GM12801 (cell line): Measurements from ENCODE around the gene KCNN4.

Source experiments
- CTCF ChIP-seq: IDR thresholded peaks from one replicate; pipeline ENCODE4 v1.5.1; 2011; ENCODE audit warnings: control low read depth; ENCODE audit not compliant: insufficient read length; ENCODE audit errors: extremely low read depth

The KCNN4 gene

GRCh38 chr19:43781630-43782310 lies 997 bp upstream of the KCNN4 start:
- no peak for TF ChIP-seq CTCF

GRCh38 chr19:43779820-43780219 lies 953 bp downstream of the KCNN4 start:
- TF ChIP-seq CTCF: no peak

- no peak for TF ChIP-seq CTCF
Observed at GRCh38 chr19:43779147-43779819, 1.5 kb downstream of the KCNN4 start.

- TF ChIP-seq CTCF: no peak
Observed at GRCh38 chr19:43778651-43779050, 2.1 kb downstream of the KCNN4 start.

GRCh38 chr19:43777163-43777695 lies 3.5 kb downstream of the KCNN4 start:
- no peak for TF ChIP-seq CTCF

- no peak for TF ChIP-seq CTCF
Observed at GRCh38 chr19:43776286-43776685, 4.5 kb downstream of the KCNN4 start.

GRCh38 chr19:43775299-43775890 lies 5.4 kb downstream of the KCNN4 start:
- TF ChIP-seq CTCF: no peak
